Lower leg skin (tissue), 3 donors: Measurements from ENCODE around the gene TXNRD2.

ENCODE experiments used
- POLR2A ChIP-seq, 2 donors: fragments of 450-650 bp; IDR thresholded peaks; one replicate each; pipeline ENCODE4 v1.6.1; 2016 to 2017; ENCODE audit warnings: antibody characterized with exemption in 2 of 2, mild to moderate bottlenecking in 1 of 2, moderate library complexity in 1 of 2
- TF ChIP-seq, protein P1 (sequence below), 3 donors: fragments of 450-650 bp; IDR thresholded peaks; one replicate each; pipeline ENCODE4 v1.5.1; 2016; ENCODE audit warnings: antibody characterized with exemption in 3 of 3, mild to moderate bottlenecking in 3 of 3, moderate library complexity in 2 of 3

- TF ChIP-seq POLR2A (IDR thresholded peaks at IDR 0.05), result no peak
- TF ChIP-seq, protein P1, sequence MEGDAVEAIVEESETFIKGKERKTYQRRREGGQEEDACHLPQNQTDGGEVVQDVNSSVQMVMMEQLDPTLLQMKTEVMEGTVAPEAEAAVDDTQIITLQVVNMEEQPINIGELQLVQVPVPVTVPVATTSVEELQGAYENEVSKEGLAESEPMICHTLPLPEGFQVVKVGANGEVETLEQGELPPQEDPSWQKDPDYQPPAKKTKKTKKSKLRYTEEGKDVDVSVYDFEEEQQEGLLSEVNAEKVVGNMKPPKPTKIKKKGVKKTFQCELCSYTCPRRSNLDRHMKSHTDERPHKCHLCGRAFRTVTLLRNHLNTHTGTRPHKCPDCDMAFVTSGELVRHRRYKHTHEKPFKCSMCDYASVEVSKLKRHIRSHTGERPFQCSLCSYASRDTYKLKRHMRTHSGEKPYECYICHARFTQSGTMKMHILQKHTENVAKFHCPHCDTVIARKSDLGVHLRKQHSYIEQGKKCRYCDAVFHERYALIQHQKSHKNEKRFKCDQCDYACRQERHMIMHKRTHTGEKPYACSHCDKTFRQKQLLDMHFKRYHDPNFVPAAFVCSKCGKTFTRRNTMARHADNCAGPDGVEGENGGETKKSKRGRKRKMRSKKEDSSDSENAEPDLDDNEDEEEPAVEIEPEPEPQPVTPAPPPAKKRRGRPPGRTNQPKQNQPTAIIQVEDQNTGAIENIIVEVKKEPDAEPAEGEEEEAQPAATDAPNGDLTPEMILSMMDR (IDR thresholded peaks at IDR 0.05), result no peak
Observed at GRCh38 chr22:19867617-19868016, 74.0 kb downstream of the TXNRD2 start.
